GM21619 (cell line): ENCODE data around the gene SMIM29.
"Not testable (repeated sequence)": the region's sequence is repeated elsewhere in the genome, so short reads cannot be mapped to it uniquely, and the experiment has no call there.

Experiments
- ATAC-seq: cut with Tn5 transposase; IDR thresholded peaks from one replicate; pipeline ENCODE4 v1.9.1; 2021; ENCODE audit not compliant: unreplicated experiment

SMIM29 gene

DNA sequence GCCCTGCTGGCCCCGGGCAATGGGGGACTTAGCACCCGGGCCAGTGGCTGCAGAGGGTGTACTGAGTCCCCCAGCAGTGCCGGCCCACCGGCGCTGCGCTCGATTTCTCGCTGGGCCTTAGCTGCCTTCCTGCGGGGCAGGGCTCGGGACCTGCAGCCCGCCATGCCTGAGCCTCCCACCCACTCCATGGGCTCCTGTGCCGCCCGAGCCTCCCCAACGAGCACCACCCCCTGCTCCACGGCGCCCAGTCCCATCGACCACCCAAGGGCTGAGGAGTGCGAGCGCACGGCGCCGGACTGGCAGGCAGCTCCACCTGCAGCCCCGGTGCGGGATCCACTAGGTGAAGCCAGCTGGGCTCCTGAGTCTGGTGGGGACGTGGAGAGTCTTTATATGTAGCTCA is 20.3 kb upstream of the SMIM29 start:
- not testable (repeated sequence) for ATAC-seq

DNA sequence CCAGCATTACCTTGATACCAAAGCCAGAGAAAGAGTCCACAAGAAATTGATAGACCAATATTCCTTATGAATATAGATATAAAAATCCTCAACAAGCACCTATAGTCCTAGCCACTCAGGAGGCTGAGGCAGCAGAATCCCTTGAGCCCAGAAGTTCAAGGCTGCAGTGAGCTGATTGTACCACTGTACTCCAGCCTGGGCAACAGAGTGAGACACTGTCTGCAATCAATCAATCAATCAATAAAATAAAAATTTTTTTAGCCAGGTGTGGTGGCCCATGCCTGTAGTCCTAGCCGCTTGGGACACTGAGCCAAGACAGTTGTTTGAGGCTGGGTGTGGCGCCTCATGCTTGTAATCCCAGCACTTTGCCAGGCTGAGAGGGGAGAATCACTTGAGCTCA is 18.9 kb upstream of the SMIM29 start:
- no peak for ATAC-seq

- ATAC-seq, result not testable (repeated sequence)
Observed at GRCh38 chr6:34263484-34263883, 14.7 kb upstream of the SMIM29 start.

DNA sequence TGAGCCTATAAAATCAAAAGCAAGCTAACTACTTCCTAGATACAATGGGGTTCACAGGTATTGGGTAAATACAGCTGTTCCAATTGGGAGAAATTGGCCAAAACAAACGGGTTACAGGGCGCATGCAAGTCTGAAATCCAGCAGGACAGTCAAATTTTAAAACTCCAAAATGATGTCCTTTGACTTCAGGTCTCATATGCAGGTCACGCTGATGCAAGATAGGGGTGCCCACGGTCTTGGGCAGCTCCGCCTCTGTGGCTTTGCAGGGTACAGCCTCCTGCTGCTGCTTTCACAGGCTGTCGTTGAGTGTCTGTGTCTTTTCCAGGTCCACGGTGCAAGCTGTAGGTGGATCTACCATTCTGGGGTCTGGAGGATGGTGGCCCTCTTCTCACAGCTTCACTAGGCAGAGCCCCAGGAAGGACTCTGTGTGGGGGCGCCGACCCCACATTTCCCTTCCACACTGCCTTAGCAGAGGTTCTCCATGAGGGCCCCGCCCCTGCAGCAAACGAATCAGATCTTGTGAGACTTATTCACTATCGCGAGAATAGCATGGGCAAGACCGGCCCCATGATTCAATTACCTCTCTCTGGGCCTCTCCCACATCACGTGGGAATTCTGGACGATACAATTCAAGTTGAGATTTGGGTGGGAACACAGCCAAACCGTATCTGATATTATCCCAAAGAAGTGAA is 11.9 kb upstream of the SMIM29 start:
- no peak for ATAC-seq

DNA sequence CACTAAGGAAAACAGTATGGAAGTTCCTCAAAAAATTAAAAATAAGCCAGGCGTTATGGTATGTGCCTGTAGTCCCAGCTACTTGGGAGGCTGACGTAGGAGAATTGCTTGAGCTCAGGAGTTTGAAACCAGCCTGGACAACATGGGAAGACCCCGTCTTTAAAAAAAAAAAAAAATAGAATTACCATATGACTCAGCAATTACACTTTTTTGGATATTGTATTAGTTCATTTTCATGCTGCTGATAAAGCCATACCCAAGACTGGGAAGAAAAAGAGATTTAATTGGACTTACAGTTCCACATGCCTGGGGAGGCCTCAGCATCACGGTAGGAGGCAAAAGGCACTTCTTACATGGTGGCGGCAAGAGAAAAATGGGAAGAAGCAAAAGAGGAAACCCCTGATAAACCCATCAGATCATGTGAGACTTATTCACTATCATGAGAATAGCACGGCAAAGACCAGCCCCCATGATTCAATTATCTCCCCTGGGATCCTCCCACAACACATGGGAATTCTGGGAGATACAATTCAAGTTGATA is 10.8 kb upstream of the SMIM29 start:
- no peak for ATAC-seq

GRCh38 chr6:34252395-34252794 is 3.6 kb upstream of the SMIM29 start:
- not testable (repeated sequence) for ATAC-seq

- peak; percentile 26 for ATAC-seq
Observed at GRCh38 chr6:34249469-34250261, 859 bp upstream of the SMIM29 start.

DNA sequence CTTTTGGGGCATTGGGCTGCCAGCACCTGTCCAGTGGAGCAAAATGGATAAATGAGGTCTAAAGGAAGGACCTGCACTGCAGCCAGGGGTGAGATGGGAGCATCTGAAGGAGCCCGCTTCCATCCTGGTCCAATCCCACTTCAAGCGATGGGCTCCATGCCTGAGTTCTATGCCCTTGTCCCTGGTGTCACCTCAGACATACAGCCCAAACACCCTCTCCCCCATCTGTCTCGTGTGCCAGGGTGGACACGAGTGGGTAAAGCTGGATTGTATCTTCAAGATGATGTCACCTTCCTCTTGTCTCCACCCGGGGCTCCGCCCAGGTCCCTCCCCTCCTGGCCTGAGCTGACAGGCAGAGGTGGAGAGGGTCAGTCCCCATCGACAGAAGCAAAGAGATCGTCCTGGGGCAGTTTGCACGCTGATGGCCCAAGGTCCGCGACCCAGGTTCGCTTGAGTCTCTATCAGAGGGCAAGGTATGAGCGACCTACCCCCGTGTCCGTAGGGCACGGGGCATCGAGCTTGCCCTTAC is 544 bp downstream of the SMIM29 start:
- ATAC-seq, result peak; percentile 23

- no peak for ATAC-seq
Observed at GRCh38 chr6:34247481-34248197, 1.2 kb downstream of the SMIM29 start.

DNA sequence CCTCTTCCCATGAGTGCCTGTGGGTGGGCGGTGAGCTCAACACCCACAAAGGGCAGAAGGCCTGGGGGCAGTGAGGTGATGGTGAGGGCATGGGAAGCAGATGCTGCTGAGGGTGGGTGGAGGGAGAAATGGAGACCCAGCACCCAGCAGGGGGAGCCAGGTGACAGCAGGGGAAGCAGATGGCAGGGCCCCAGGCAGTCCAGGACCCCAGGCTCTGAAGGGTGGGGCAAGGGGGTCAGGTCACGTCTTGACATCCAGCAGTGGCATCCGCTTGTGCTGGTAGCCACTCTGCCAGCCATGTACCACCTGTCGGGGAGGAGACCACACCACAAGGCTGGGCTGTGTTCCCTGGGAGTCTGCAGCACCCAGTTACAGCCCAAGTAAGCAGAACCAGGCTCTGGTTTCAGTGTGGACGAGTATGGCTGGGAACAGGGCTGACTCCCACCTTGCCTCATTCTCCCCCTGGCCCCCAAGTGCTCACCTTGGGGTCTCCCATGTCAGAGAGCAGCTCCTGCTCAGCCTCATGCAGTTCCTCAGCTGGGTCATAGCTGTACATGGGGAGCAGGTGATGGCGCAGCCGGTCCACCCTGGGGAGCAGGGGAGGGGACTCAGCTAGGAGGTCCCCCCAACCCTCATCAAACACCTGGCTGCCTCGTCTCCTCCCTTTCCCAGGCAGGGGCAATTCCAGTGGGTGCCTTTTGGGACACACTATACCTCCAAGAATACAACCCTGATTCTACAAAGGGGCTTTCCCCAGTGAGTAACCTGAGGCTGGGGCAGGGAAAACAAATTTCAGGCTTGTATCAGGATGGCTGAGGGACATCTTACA is 2.0 kb downstream of the SMIM29 start:
- no peak for ATAC-seq

- no peak for ATAC-seq
Observed at GRCh38 chr6:34246249-34246562, 2.6 kb downstream of the SMIM29 start.

DNA sequence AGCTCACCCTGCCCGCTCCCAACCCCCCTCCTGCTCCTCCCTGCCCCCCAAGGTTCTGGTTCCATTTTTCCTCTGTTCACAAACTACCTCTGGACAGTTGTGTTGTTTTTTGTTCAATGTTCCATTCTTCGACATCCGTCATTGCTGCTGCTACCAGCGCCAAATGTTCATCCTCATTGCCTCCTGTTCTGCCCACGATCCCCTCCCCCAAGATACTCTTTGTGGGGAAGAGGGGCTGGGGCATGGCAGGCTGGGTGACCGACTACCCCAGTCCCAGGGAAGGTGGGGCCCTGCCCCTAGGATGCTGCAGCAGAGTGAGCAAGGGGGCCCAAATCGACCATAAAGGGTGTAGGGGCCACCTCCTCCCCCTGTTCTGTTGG is 3.1 kb downstream of the SMIM29 start:
- not testable (repeated sequence) for ATAC-seq

GRCh38 chr6:34245032-34245760 is 3.6 kb downstream of the SMIM29 start:
- ATAC-seq, result not testable (repeated sequence)

- no peak for ATAC-seq
Observed at GRCh38 chr6:34243901-34244884, 4.6 kb downstream of the SMIM29 start.

- ATAC-seq, result no peak
Observed at GRCh38 chr6:34243131-34243771, 5.6 kb downstream of the SMIM29 start.

GRCh38 chr6:34242252-34243130 is 6.3 kb downstream of the SMIM29 start:
- ATAC-seq, result no peak
